SK-N-SH (cell line): ENCODE data around the gene DFFB.
A peak's percentile ranks its signal among the peaks of the same experiment; 100 is the strongest.

Source experiments
- CTCF ChIP-seq: fragments of 200-600 bp; sonication (generic); IDR thresholded peaks from 2 replicates; pipeline ENCODE4 v1.6.1; 2017; ENCODE audit warnings: antibody characterized with exemption, mild to moderate bottlenecking, moderate library complexity
- EP300 ChIP-seq, 2 experiments: IDR thresholded peaks; 2 replicates each; pipeline versions ENCODE4 v1.4.0 to v1.6.1; 2012; ENCODE audit warnings: borderline replicate concordance in 1 of 2, low read depth in 1 of 2, low read length in 1 of 2
- EZH2phosphoT487 ChIP-seq: fragments of 200-600 bp; sonication (generic); IDR thresholded peaks from 2 replicates; pipeline ENCODE4 v1.6.1; 2017; ENCODE audit warnings: low read depth, mixed run types, mild to moderate bottlenecking, antibody characterized with exemption, moderate library complexity, borderline replicate concordance
- JUND ChIP-seq: IDR thresholded peaks from 2 replicates; pipeline ENCODE4 v1.4.0; 2012
- NRF1 ChIP-seq: IDR thresholded peaks from 2 replicates; pipeline ENCODE4 v1.6.1; 2012; ENCODE audit warnings: low read depth, mild to moderate bottlenecking, low read length
- POLR2AphosphoS5 ChIP-seq: IDR thresholded peaks from 2 replicates; pipeline ENCODE4 v1.6.1; 2012; ENCODE audit warnings: low read depth, low read length
- REST ChIP-seq: IDR thresholded peaks from 2 replicates; pipeline ENCODE4 v1.6.1; 2012; ENCODE audit warnings: mild to moderate bottlenecking, low read depth, low read length, moderate library complexity
- RFX5 ChIP-seq: IDR thresholded peaks from 2 replicates; pipeline ENCODE4 v1.6.1; 2012; ENCODE audit warnings: mild to moderate bottlenecking, improper control_type of control experiment, low read length
- SMC3 ChIP-seq: IDR thresholded peaks from 2 replicates; pipeline ENCODE4 v1.6.1; 2012; ENCODE audit warnings: low read depth, low read length, improper control_type of control experiment
- USF2 ChIP-seq: fragments of 150-350 bp; IDR thresholded peaks from 2 replicates; pipeline ENCODE4 v1.6.1; 2017; ENCODE audit warnings: antibody characterized with exemption, low read length, low read depth, borderline replicate concordance

- TF ChIP-seq NRF1, result no peak
- no peak for TF ChIP-seq CTCF
- TF ChIP-seq SMC3, result no peak
- TF ChIP-seq EP300 (IDR thresholded peaks at IDR 0.05; ENCODE audit: borderline replicate concordance in 1 of 2, low read depth in 1 of 2, low read length in 1 of 2), result peak; percentile 32 to 78; a peak in 3 of 4 replicates
- no peak for TF ChIP-seq EZH2phosphoT487
- no peak for TF ChIP-seq USF2
- peak; percentile 70 for TF ChIP-seq JUND
- TF ChIP-seq POLR2AphosphoS5, result no peak
- no peak for TF ChIP-seq RFX5
- no peak for TF ChIP-seq REST
Observed at GRCh38 chr1:3831689-3832088, 25.6 kb upstream of the DFFB start.
